CD4-positive, alpha-beta T cell (primary cell): Measurements from ENCODE around the gene CEP152. TPM values are rescaled to one million over a fixed set of nuclear protein-coding genes. Genes with fewer than 3 reads are reported as not detected.
"Not testable (repeated sequence)": the region's sequence is repeated elsewhere in the genome, so short reads cannot be mapped to it uniquely, and the experiment has no call there.

ENCODE experiments used
- ATAC-seq: fragments of 200-7000 bp; cut with Tn5 transposase; one replicate; pipeline ENCODE4 v1.10.0; 2022; ENCODE audit warnings: mild to moderate bottlenecking; ENCODE audit not compliant: poor library complexity
- CTCF ChIA-PET: fragments of 350-600 bp; sonication (Branson Sonifier 250); formaldehyde crosslinking; loops from one replicate; lab custom pipeline; 2021; ENCODE audit warnings: antibody characterized with exemption, inconsistent platforms; lab: Charles Lee
- POLR2A ChIA-PET: fragments of 350-600 bp; sonication (Branson Sonifier 250); formaldehyde crosslinking; loops from one replicate; lab custom pipeline; 2021; ENCODE audit warnings: antibody characterized with exemption, inconsistent platforms; lab: Charles Lee
- DNase-seq, 14 experiments: peaks; one replicate each; pipeline ENCODE4 v3.0.0-alpha.2; 2013 to 2020; ENCODE audit warnings: mixed read lengths in 2 of 14
- H3K27ac ChIP-seq, 2 donors: one replicate each; pipeline versions ENCODE4 v1.5.1 to v1.7.0; 2013; ENCODE audit warnings: low read length in 2 of 2, low read depth in 1 of 2, mild to moderate bottlenecking in 1 of 2
- H3K27me3 ChIP-seq, 2 experiments: 1 replicate in 1 of 2; 2 replicates in 1 of 2; pipeline versions ENCODE4 v1.6.1 to v1.7.0; 2013; ENCODE audit warnings: low read length in 2 of 2, control low read depth in 1 of 2, mild to moderate bottlenecking in 1 of 2, moderate library complexity in 1 of 2; ENCODE audit not compliant: insufficient read depth in 2 of 2, control insufficient read depth in 1 of 2
- H3K36me3 ChIP-seq: one replicate; pipeline ENCODE4 v1.6.1; 2013; ENCODE audit warnings: low read length, control low read depth; ENCODE audit not compliant: insufficient read depth
- H3K4me1 ChIP-seq: one replicate; pipeline ENCODE4 v1.6.1; 2013; ENCODE audit warnings: low read length, control low read depth; ENCODE audit not compliant: insufficient read depth
- H3K4me3 ChIP-seq: one replicate; pipeline ENCODE4 v1.5.1; 2013; ENCODE audit warnings: mild to moderate bottlenecking, low read length, moderate library complexity
- H3K9me3 ChIP-seq, 2 experiments: 1 replicate in 1 of 2; 2 replicates in 1 of 2; pipeline versions ENCODE4 v1.6.1 to v1.7.0; 2013; ENCODE audit warnings: low read length in 2 of 2, mild to moderate bottlenecking in 2 of 2, control low read depth in 1 of 2, moderate library complexity in 1 of 2; ENCODE audit not compliant: control insufficient read depth in 1 of 2, insufficient read depth in 1 of 2
- H3K27ac Mint-ChIP-seq: one replicate; pipeline ENCODE4 v1.8.0; 2020; ENCODE audit warnings: mixed read lengths
- H3K27me3 Mint-ChIP-seq: one replicate; pipeline ENCODE4 v1.8.0; 2021; ENCODE audit warnings: mixed read lengths
- H3K36me3 Mint-ChIP-seq: one replicate; pipeline ENCODE4 v1.8.0; 2021; ENCODE audit warnings: low read depth, mixed read lengths
- H3K4me1 Mint-ChIP-seq: one replicate; pipeline ENCODE4 v1.8.0; 2021; ENCODE audit warnings: low read depth, mixed read lengths
- H3K4me3 Mint-ChIP-seq: one replicate; pipeline ENCODE4 v1.8.0; 2020; ENCODE audit warnings: mild to moderate bottlenecking, mixed read lengths
- H3K9me3 Mint-ChIP-seq: one replicate; pipeline ENCODE4 v1.8.0; 2020; ENCODE audit warnings: mixed read lengths
- CTCF ChIP-seq: fragments of 200-600 bp; IDR thresholded peaks from one replicate; pipeline ENCODE4 v1.8.0; 2022; ENCODE audit warnings: antibody characterized with exemption, mild to moderate bottlenecking
- intact Hi-C, 2 experiments: fragments of 100-400 bp; cut with DNase I in 1 of 2; cut with micrococcal nuclease in 1 of 2; formaldehyde crosslinking; loops; one replicate each; pipeline versions ENCODE4 v1.15.1 to v1.9.0; 2023 to 2025; cut with DNase I, micrococcal nuclease
- total RNA-seq, 174 experiments: library from RNA in 2 of 174; stranded (reverse) in 2 of 174; gene quantifications; one replicate each; pipeline ENCODE4 v1.2.3 and lab custom pipeline; 2021 to 2026

CEP152 gene
- total RNA-seq, 2 experiments from 2014 or later: 5.2 to 6.3 TPM

GRCh38 chr15:48795901-48796300 is 15.0 kb downstream of the CEP152 start:
- H3K36me3 Mint-ChIP-seq: peaks cover 47% of the 10 kb centered on the region
- H3K36me3 ChIP-seq: no peaks in the 10 kb centered on the region
- ChIA-PET POLR2A (no interaction called here), CTCF (no interaction called here)
- no peak for DNase-seq
- H3K4me3 Mint-ChIP-seq: no peak overlapping the region
- H3K27ac ChIP-seq: no peak overlapping the region
- H3K4me3 ChIP-seq: no peak overlapping the region
- H3K27ac Mint-ChIP-seq: no peak overlapping the region
- no peaks in the 10 kb centered on the region for H3K4me1 ChIP-seq
- no peak for ATAC-seq
- H3K9me3 ChIP-seq: no peaks in the 10 kb centered on the region
- no peaks in the 10 kb centered on the region for H3K27me3 Mint-ChIP-seq
- no peak for TF ChIP-seq CTCF
- no peaks in the 10 kb centered on the region for H3K27me3 ChIP-seq
- intact Hi-C loops: no loop called here
- peaks cover 9% of the 10 kb centered on the region for H3K4me1 Mint-ChIP-seq
- H3K9me3 Mint-ChIP-seq: no peaks in the 10 kb centered on the region

GRCh38 chr15:48794697-48795134 is 16.2 kb downstream of the CEP152 start:
- peak overlapping the region in 1 of 2 donors; percentile 43 for H3K27ac ChIP-seq
- no peak overlapping the region for H3K4me3 ChIP-seq
- peaks cover 1% of the 10 kb centered on the region for H3K36me3 ChIP-seq
- H3K27me3 Mint-ChIP-seq: no peaks in the 10 kb centered on the region
- no peaks in the 10 kb centered on the region for H3K4me1 ChIP-seq
- CTCF ChIA-PET: interaction anchor here (1.5 kb wide), 1 partner anchor 26 kb away, joined by 3 read pairs; no protein-coding TSS in a partner anchor
- H3K4me3 Mint-ChIP-seq: no peak overlapping the region
- ATAC-seq (no peak), DNase-seq (peak in 3 of 14 experiments; percentile 13 to 23 (median 20))
- peaks cover 9% of the 10 kb centered on the region for H3K4me1 Mint-ChIP-seq
- intact Hi-C loops: no loop called here
- POLR2A ChIA-PET: no interaction called here
- no peak for TF ChIP-seq CTCF
- no peaks in the 10 kb centered on the region for H3K9me3 ChIP-seq
- H3K36me3 Mint-ChIP-seq: peaks cover 59% of the 10 kb centered on the region
- no peaks in the 10 kb centered on the region for H3K9me3 Mint-ChIP-seq
- no peak overlapping the region for H3K27ac Mint-ChIP-seq
- H3K27me3 ChIP-seq: no peaks in the 10 kb centered on the region

GRCh38 chr15:48792408-48792807 is 18.5 kb downstream of the CEP152 start:
- ATAC-seq: no peak
- no peak for TF ChIP-seq CTCF
- peaks cover 76% of the 10 kb centered on the region for H3K36me3 Mint-ChIP-seq
- no peak overlapping the region for H3K4me3 ChIP-seq
- H3K4me1 Mint-ChIP-seq: peaks cover 8% of the 10 kb centered on the region
- H3K27me3 Mint-ChIP-seq: no peaks in the 10 kb centered on the region
- POLR2A ChIA-PET: no interaction called here
- no peak overlapping the region for H3K27ac ChIP-seq
- DNase-seq: no peak
- no peaks in the 10 kb centered on the region for H3K27me3 ChIP-seq
- H3K9me3 ChIP-seq: no peaks in the 10 kb centered on the region
- H3K4me1 ChIP-seq: no peaks in the 10 kb centered on the region
- H3K4me3 Mint-ChIP-seq: no peak overlapping the region
- intact Hi-C loops: no loop called here
- CTCF ChIA-PET: no interaction called here
- no peak overlapping the region for H3K27ac Mint-ChIP-seq
- H3K9me3 Mint-ChIP-seq: no peaks in the 10 kb centered on the region
- peaks cover 7% of the 10 kb centered on the region for H3K36me3 ChIP-seq

GRCh38 chr15:48790466-48791115 is 20.3 kb downstream of the CEP152 start:
- H3K9me3 Mint-ChIP-seq, H3K4me1 ChIP-seq, H3K4me3 Mint-ChIP-seq, H3K27me3 ChIP-seq, H3K27ac ChIP-seq, H3K9me3 ChIP-seq, POLR2A ChIA-PET, H3K27ac Mint-ChIP-seq, CTCF ChIA-PET, intact Hi-C loops, H3K4me1 Mint-ChIP-seq, H3K36me3 ChIP-seq, H3K4me3 ChIP-seq, DNase-seq, ATAC-seq, H3K27me3 Mint-ChIP-seq: not testable (repeated sequence)
- H3K36me3 Mint-ChIP-seq: peaks cover 68% of the 10 kb centered on the region
